Camera-type eye (tissue), 1 donor: ENCODE measurements around the gene AZU1. TPM values are rescaled to one million over a fixed set of nuclear protein-coding genes. Genes with fewer than 3 reads are reported as not detected.

Experiments used
- total RNA-seq: library from RNA; depleted of rRNA; stranded (reverse); fragments of >200 nt; gene quantifications from one replicate; pipeline ENCODE4 v1.2.3, GENCODE V29; 2014

Gene AZU1, protein sequence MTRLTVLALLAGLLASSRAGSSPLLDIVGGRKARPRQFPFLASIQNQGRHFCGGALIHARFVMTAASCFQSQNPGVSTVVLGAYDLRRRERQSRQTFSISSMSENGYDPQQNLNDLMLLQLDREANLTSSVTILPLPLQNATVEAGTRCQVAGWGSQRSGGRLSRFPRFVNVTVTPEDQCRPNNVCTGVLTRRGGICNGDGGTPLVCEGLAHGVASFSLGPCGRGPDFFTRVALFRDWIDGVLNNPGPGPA
- total RNA-seq = 3.4 TPM

DNA sequence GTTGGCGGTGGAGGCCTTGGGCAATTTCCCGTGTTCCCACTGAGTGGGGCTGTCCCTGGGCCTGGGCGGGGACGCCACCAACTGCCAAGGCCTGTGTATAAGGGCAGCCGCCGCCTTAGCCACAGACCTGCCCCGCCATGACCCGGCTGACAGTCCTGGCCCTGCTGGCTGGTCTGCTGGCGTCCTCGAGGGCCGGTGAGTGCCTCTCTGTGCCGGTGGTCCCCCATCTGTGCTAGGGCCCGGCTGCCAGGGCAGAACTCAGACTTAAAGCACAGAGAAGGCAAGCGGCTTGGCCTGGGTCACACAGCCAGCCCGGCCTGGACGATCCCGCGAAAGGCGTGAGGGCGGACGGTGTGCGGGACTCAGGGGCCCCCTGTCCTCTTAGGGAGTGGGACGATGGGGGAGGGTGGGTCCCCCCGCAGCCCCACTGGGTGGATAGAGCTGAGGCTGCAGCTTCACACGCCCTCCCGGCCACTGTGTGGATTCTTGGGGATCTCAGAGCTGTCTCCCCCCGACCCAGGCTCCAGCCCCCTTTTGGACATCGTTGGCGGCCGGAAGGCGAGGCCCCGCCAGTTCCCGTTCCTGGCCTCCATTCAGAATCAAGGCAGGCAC, at the start of gene AZU1:
TSS of gene AZU1 (plus strand) at position 128 of the 612 bp plus-strand sequence. CDS start at position 138, 10 bp downstream.

DNA sequence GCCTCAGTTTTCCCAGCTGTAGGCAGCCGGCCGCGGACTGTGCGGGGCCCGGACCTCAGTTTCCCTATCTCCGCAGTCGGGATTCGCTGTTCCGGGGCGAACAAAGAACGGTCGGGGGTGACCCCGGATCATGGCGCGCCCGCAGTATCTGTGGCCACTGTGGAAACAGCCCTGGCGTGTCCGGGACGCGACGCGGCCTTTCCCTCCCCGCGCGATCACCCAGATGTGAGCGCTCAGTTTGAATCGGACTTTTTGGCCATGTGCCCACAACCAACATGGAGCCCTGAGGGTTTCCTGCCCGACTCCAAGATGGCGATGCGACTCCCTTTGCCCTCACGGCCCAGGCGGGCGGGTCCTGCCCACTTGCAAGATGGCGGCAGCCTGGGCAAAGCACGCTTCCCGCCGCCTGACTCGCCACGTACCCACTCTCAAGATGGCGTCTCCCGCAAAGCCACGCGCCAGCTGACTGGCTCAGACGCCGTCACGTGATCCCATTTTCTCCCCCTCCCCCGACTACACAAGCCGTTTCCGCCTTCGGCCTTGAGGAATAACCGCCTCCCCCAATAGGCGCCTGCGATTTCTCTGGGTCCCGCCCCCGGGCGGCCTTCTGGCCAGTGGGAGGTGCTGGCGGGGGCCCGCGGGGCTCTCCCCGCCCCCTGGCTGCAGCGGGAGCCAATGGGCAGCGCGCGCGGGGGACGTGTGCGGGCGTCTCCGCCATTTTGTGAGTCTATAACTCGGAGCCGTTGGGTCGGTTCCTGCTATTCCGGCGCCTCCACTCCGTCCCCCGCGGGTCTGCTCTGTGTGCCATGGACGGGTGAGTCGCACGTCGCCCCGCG, 30.7 kb upstream of the AZU1 start, which contains the start of gene PTBP1:
TSS of gene PTBP1 (plus strand) at position 761 of the 836 bp plus-strand sequence. CDS start at position 807, 46 bp downstream.

DNA sequence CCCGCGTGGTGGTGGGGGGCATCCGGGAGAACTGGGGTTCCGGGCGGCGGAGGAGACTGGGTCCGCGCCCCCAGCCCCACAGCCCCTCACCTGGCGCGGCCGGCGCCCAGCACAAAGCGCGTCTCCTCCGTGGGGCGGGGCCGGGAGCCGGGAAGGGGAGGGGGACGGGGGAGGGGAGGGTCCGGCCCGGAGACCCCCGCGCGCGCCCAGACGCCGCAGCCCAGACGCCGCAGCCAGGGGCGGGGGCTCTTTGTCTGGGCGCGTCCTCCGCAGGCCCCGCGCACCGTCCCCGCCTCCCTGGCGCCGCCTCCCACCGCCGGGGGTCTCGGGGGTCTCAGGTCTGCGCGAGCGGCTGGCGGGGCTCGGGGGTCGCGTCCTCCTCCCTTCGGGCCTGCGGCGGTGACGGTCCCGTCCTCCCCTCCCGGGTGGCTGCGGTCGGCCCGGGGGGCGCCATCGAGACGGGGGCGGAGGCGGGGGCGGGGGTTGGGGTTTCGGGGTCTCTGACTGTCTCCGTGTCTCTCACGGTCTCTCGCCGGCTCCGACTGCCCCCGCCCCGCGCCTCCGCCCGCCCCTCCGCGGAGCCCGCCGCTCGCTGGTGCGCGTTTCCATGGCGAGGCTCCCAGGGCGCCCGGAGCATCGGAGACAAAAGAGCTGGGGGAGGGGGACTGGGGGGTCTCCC, 5.7 kb upstream of the AZU1 start, which contains the start of gene PLPPR3:
TSS of gene PLPPR3 (minus strand) at position 131 of the 679 bp plus-strand sequence. CDS start 396 bp downstream, outside the sequence.

DNA sequence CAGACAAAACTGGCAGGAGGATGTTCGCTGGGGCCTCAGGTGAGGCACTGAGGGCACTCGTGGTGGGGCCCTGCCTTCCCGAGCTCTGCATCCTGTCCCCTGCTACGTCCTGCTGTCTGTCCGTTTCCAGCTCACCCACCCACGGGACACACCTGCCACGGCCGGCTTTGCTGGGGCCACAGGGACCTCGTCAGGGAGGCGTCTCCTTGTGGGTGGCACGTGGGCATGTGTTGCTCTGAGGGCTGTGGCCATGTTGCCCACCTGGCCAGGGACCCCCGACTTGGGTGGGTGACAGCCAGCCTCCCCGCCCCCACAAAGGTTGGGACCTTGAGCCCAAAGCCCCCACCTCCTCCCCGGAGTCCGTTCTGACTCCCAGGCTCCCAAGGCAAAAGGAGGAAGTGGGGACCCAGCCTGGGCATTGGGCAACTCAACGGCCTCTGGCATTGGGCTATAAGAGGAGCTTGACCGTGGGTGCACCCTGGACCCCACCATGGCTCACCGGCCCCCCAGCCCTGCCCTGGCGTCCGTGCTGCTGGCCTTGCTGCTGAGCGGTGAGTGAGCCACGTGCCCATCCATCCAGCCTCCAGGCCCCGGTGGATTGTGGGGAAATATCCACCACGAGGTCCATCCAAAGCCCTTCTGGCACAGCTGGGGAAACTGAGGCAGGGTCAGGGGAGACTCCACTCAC, 13.0 kb downstream of the AZU1 start, which contains the start of gene PRTN3:
TSS of gene PRTN3 (plus strand) at position 481 of the 688 bp plus-strand sequence. CDS start at position 491, 10 bp downstream.

DNA sequence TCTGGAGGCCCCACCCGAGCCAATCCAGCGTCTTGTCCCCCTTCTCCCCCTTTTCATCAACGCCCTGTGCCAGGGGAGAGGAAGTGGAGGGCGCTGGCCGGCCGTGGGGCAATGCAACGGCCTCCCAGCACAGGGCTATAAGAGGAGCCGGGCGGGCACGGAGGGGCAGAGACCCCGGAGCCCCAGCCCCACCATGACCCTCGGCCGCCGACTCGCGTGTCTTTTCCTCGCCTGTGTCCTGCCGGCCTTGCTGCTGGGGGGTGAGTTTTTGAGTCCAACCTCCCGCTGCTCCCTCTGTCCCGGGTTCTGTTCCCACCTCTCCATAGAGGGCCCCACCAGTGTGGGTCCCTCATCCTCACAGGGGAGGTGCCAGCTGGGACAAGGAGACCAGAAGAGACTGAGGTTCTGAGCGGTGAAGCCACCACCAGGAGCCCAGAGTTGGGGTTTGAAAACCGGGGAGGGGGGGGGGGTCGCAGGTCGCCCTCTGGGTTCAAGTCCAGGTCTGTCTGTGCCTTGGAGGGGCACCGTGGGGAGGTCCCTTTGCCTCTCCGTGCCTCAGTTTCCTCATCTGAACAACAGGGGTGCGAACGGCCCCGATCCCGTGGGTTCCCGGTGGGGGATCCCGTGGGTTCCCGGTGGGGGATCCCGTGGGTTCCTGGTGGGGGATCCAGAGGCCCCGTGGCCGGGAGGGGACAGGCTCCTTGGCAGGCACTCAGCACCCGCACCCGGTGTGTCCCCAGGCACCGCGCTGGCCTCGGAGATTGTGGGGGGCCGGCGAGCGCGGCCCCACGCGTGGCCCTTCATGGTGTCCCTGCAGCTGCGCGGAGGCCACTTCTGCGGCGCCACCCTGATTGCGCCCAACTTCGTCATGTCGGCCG, 24.7 kb downstream of the AZU1 start, which contains the start of gene ELANE:
TSS of gene ELANE (plus strand) at position 168 of the 878 bp plus-strand sequence. CDS start at position 194, 26 bp downstream.

DNA sequence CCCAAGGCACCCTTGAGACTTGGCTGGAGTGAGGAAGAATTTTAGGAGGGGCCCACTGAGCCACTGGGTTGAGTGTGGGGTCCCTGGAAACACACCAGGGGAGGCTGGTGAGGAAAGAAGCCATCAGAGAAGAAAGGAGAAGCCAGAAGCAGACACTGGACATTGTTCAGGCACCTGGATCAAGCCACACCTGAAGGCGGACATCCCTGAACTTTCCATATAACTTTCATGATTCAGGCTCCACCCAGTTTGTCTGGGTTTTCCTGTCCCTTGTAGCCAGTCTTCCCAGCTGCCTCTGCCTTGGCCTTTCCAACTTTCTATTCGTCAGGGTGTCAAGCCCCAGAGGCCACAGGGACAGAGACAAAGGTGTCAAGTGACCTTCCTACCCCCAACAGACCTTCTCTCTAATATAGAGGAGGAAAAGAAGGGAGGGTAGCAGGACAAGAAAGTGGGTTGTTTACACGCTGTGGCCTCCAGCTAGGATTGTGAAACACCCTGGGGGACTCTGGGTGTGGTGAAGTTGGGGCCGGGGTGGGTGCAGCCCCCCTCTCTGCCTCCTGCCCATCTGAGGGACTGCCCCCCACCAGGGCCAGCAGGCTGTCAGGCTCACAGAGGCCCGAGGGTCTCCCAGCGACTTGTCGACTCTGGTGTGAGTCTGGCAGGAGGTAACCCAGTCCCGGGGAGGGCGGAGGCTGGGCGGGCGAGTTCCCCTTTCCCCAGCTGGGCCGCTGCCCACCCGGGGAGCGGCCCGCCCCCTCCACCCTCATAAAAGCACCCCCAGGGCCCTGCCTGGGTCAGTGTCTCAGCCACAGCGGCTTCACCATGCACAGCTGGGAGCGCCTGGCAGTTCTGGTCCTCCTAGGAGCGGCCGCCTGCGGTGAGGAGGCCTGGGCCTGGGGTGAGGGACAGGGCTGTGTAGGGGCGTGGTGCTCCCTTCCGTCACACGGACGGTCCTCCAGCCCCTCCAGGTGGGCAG, 31.5 kb downstream of the AZU1 start, which contains the start of gene CFD:
TSS of gene CFD (plus strand) at position 797 of the 976 bp plus-strand sequence. CDS start at position 823, 26 bp downstream.

Other genes starting within 250 kb of the AZU1 start
- 6.0 TPM for gene HCN2, start 238.0 kb upstream of the AZU1 start, total RNA-seq
- 33.2 TPM for gene POLRMT, start 194.3 kb upstream of the AZU1 start, total RNA-seq
- gene FGF22, start 188.0 kb upstream of the AZU1 start, total RNA-seq = not detected
- 25.8 TPM for gene RNF126, start 164.6 kb upstream of the AZU1 start, total RNA-seq
- 36.6 TPM for gene FSTL3, start 151.4 kb upstream of the AZU1 start, total RNA-seq
- gene PRSS57, start 132.4 kb upstream of the AZU1 start, total RNA-seq = not detected
- gene PALM, start 118.9 kb upstream of the AZU1 start, total RNA-seq = 145 TPM
- gene MISP, start 76.7 kb upstream of the AZU1 start, total RNA-seq = 1.4 TPM
- gene PTBP1, start 30.4 kb upstream of the AZU1 start, total RNA-seq = 113 TPM
- 21.2 TPM for gene PLPPR3, start 5.9 kb upstream of the AZU1 start, total RNA-seq
- 2.5 TPM for gene PRTN3, start 13.2 kb downstream of the AZU1 start, total RNA-seq
- 6.4 TPM for gene ELANE, start 24.5 kb downstream of the AZU1 start, total RNA-seq
- 15.3 TPM for gene CFD, start 31.8 kb downstream of the AZU1 start, total RNA-seq
- gene MED16, start 65.3 kb downstream of the AZU1 start, total RNA-seq = 70.6 TPM
- gene RNU6-9, start 65.6 kb downstream of the AZU1 start, total RNA-seq = not detected
- 34.8 TPM for gene R3HDM4, start 85.4 kb downstream of the AZU1 start, total RNA-seq
- not detected for gene KISS1R, start 89.5 kb downstream of the AZU1 start, total RNA-seq
- 12.7 TPM for gene ARID3A, start 98.2 kb downstream of the AZU1 start, total RNA-seq
- gene WDR18, start 156.5 kb downstream of the AZU1 start, total RNA-seq = 52.4 TPM
- gene GRIN3B, start 172.6 kb downstream of the AZU1 start, total RNA-seq = not detected
- gene TMEM259, start 193.3 kb downstream of the AZU1 start, total RNA-seq = 103 TPM
- gene RNU6-2, start 193.7 kb downstream of the AZU1 start, total RNA-seq = not detected
- gene CNN2, start 198.8 kb downstream of the AZU1 start, total RNA-seq = 60.9 TPM
- 84.4 TPM for gene ABCA7, start 212.3 kb downstream of the AZU1 start, total RNA-seq
- 11.5 TPM for gene ARHGAP45, start 239.3 kb downstream of the AZU1 start, total RNA-seq